ENCODE measurements around the gene PTPA. TPM values are rescaled to one million over a fixed set of nuclear protein-coding genes. Genes with fewer than 3 reads are reported as not detected.

The PTPA gene
- total and polyA plus RNA-seq, 9 of the 15 experiments (the other 6 are each of a cell fraction or from before 2014, with no cell fraction given) = 1.7 to 121 (median 72.6) TPM

DNA sequence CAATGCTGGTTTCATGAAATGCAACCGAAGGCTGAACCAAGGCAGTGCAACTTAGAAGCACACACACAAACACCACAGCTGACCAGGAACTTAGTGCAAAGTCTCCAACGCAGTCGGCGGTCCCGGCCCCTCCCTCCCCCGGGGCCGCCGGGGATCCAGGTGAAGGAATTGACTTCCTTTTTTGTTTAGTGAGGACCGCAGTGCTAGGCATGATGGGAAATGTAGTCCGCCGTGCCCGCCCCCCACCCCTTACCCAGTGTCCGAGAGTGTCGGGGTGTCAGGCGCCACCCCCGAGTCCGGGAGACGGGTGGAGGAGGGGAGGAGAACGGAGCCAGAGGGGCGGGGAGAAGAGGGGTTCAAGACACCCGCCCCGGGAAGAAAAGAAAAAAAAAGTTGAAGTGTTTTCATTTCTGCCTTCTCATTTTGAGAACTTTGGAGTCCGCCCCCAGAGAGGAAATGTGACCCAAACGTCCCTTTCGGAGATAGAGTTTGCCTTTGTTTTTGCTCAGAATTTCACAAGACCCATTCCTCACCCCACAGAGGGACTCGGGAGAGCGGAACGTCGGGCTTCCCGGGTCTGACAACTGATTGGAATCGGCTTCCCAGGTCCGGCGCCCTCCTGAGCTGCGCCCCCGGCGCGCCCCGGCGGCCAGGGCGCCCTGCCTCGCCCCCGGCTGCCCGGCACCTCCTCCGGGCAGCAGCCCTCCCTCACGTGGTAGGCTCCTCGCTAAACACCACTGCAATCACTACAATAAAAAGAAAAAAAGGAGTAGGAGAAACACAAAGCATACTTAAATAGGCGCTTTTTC, 64.8 kb downstream of the PTPA start (continued):
- TF ChIP-seq ZNF175 (CRISPR knock-in tag; IDR thresholded peaks at IDR 0.05; ENCODE audit: low read depth) = no peak
- no peak for TF ChIP-seq CUX1 (CRISPR knock-in tag; IDR thresholded peaks at IDR 0.05)
- TF ChIP-seq, protein P1, sequence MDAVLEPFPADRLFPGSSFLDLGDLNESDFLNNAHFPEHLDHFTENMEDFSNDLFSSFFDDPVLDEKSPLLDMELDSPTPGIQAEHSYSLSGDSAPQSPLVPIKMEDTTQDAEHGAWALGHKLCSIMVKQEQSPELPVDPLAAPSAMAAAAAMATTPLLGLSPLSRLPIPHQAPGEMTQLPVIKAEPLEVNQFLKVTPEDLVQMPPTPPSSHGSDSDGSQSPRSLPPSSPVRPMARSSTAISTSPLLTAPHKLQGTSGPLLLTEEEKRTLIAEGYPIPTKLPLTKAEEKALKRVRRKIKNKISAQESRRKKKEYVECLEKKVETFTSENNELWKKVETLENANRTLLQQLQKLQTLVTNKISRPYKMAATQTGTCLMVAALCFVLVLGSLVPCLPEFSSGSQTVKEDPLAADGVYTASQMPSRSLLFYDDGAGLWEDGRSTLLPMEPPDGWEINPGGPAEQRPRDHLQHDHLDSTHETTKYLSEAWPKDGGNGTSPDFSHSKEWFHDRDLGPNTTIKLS (IDR thresholded peaks at IDR 0.05; ENCODE audit: borderline replicate concordance, low read depth) = peak; percentile 81
- 0 out of 2 replicates have a peak, but pooled peaks have one; percentile 15 for TF ChIP-seq HMGXB4 (CRISPR knock-in tag; IDR thresholded peaks at IDR 0.05)
- no peak for TF ChIP-seq TRIM24 (IDR thresholded peaks at IDR 0.05)
- peak; percentile 55; the same call in 1 of the 2 replicates for TF ChIP-seq PML (IDR thresholded peaks at IDR 0.05; ENCODE audit: low read length)
- TF ChIP-seq ZBTB7A (IDR thresholded peaks at IDR 0.05; ENCODE audit: borderline replicate concordance, control insufficient read depth, low read depth, low read length) = peak; percentile 67; the same call in 1 of the 2 replicates
- TF ChIP-seq ZNF140 (CRISPR knock-in tag; IDR thresholded peaks at IDR 0.05) = no peak
- no peak for TF ChIP-seq ZNF583 (CRISPR knock-in tag; IDR thresholded peaks at IDR 0.05)
- no peak for TF ChIP-seq HOXB6 (CRISPR knock-in tag; IDR thresholded peaks at IDR 0.05; ENCODE audit: borderline replicate concordance)
- TF ChIP-seq ZBTB26 (CRISPR knock-in tag; IDR thresholded peaks at IDR 0.05) = no peak
